NCI-H526 treated with DMSO at 0.1 percent for 48 hours (cell line): ENCODE measurements around the gene SPN.
"Not testable (repeated sequence)": the region's sequence is repeated elsewhere in the genome, so short reads cannot be mapped to it uniquely, and the experiment has no call there.

Source experiments
- DNase-seq: peaks from one replicate; lab custom pipeline; 2025; lab: John Stamatoyannopoulos, UW

The SPN gene

GRCh38 chr16:29701214-29701555, 38.1 kb downstream of the SPN start:
- no peak for DNase-seq

- DNase-seq: no peak
Measured at GRCh38 chr16:29702269-29702668, 39.2 kb downstream of the SPN start.

- no peak for DNase-seq
Measured at GRCh38 chr16:29705030-29705429, 42.0 kb downstream of the SPN start.

- DNase-seq: not testable (repeated sequence)
Measured at GRCh38 chr16:29707160-29707559, 44.1 kb downstream of the SPN start.

- peak; percentile 87 for DNase-seq
Measured at GRCh38 chr16:29708917-29709600, 46.0 kb downstream of the SPN start.

- DNase-seq: peak; percentile 83
Measured at GRCh38 chr16:29709657-29710056, 46.6 kb downstream of the SPN start.

- peak; percentile 85 for DNase-seq
Measured at GRCh38 chr16:29710227-29711219, 47.5 kb downstream of the SPN start.

- no peak for DNase-seq
Measured at GRCh38 chr16:29712809-29713208, 49.8 kb downstream of the SPN start.

GRCh38 chr16:29714396-29714795, 51.3 kb downstream of the SPN start:
- DNase-seq: no peak

GRCh38 chr16:29714972-29715371, 51.9 kb downstream of the SPN start:
- no peak for DNase-seq

- no peak for DNase-seq
Measured at GRCh38 chr16:29717113-29717512, 54.1 kb downstream of the SPN start.

GRCh38 chr16:29719063-29719462, 56.0 kb downstream of the SPN start:
- DNase-seq: peak; percentile 83
